ENCODE data around the gene CDCP1.

CDCP1 gene

DNA sequence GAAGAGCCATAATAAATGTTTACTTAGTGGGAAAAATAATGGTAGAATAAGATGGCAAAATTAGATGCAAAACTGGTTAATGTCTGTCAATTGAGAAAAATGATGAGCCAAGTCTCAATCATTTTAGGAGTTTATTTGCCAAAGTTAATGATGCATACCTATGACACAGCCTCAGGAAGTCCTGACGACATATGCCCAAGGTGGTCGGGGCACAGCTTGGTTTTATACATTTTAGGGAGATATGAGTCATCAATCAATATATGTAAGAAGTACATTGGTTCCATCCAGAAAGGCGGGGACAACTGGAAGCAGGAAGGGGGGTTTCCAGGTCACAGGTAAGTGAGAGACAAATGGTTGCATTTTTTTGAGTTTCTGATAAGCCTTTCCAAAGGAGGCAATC lies 88.6 kb downstream of the CDCP1 start:
- H3K4me2 ChIP-seq (ENCODE audit: low read depth, low read length, poor library complexity, severe bottlenecking), result no peak overlapping the region
- H4K20me1 ChIP-seq (ENCODE audit: low read depth, low read length), result no peaks in the 10 kb centered on the region
- no peaks in the 10 kb centered on the region for H3K9me2 ChIP-seq (replicated peaks; ENCODE audit: insufficient read depth, low read length)
- no peaks in the 10 kb centered on the region for H3F3A ChIP-seq (ENCODE audit: insufficient read depth)
- no peaks in the 10 kb centered on the region for H3K36me3 ChIP-seq (ENCODE audit: low read length)
- no peak overlapping the region for H3K9ac ChIP-seq (ENCODE audit: low read length)
- TF ChIP-seq CTCF (IDR thresholded peaks at IDR 0.05; ENCODE audit: insufficient read depth, low read length, poor library complexity, severe bottlenecking) (no peak), EZH2phosphoT487 (conservative IDR thresholded peaks at IDR 0.05; ENCODE audit: low read length) (no peak)
- H3K27ac ChIP-seq (ENCODE audit: low read depth, low read length), result no peak overlapping the region
- no peaks in the 10 kb centered on the region for H3K79me2 ChIP-seq (ENCODE audit: insufficient read depth, low read length)
- H3K4me3 ChIP-seq (ENCODE audit: insufficient read depth, low read length, poor library complexity, severe bottlenecking), result no peak overlapping the region
- no peaks in the 10 kb centered on the region for H3K9me3 ChIP-seq (ENCODE audit: insufficient read depth, low read length)
- H2AFZ ChIP-seq (ENCODE audit: low read depth, low read length, severe bottlenecking), result no peak overlapping the region
- H3K27me3 ChIP-seq (ENCODE audit: low read length), result no peaks in the 10 kb centered on the region

- no peaks in the 10 kb centered on the region for H3K79me2 ChIP-seq (ENCODE audit: insufficient read depth, low read length)
- TF ChIP-seq EZH2phosphoT487 (conservative IDR thresholded peaks at IDR 0.05; ENCODE audit: low read length) (no peak), CTCF (IDR thresholded peaks at IDR 0.05; ENCODE audit: insufficient read depth, low read length, poor library complexity, severe bottlenecking) (no peak)
- H3K9ac ChIP-seq (ENCODE audit: low read length), result no peak overlapping the region
- no peaks in the 10 kb centered on the region for H3K36me3 ChIP-seq (ENCODE audit: low read length)
- H3K9me2 ChIP-seq (replicated peaks; ENCODE audit: insufficient read depth, low read length), result no peaks in the 10 kb centered on the region
- no peak overlapping the region for H2AFZ ChIP-seq (ENCODE audit: low read depth, low read length, severe bottlenecking)
- no peaks in the 10 kb centered on the region for H3K9me3 ChIP-seq (ENCODE audit: insufficient read depth, low read length)
- no peak overlapping the region for H3K4me3 ChIP-seq (ENCODE audit: insufficient read depth, low read length, poor library complexity, severe bottlenecking)
- no peaks in the 10 kb centered on the region for H3K27me3 ChIP-seq (ENCODE audit: low read length)
- no peaks in the 10 kb centered on the region for H3F3A ChIP-seq (ENCODE audit: insufficient read depth)
- no peaks in the 10 kb centered on the region for H4K20me1 ChIP-seq (ENCODE audit: low read depth, low read length)
- no peak overlapping the region for H3K27ac ChIP-seq (ENCODE audit: low read depth, low read length)
- H3K4me2 ChIP-seq (ENCODE audit: low read depth, low read length, poor library complexity, severe bottlenecking), result no peak overlapping the region
Observed at GRCh38 chr3:45056608-45057301, 89.4 kb downstream of the CDCP1 start.

DNA sequence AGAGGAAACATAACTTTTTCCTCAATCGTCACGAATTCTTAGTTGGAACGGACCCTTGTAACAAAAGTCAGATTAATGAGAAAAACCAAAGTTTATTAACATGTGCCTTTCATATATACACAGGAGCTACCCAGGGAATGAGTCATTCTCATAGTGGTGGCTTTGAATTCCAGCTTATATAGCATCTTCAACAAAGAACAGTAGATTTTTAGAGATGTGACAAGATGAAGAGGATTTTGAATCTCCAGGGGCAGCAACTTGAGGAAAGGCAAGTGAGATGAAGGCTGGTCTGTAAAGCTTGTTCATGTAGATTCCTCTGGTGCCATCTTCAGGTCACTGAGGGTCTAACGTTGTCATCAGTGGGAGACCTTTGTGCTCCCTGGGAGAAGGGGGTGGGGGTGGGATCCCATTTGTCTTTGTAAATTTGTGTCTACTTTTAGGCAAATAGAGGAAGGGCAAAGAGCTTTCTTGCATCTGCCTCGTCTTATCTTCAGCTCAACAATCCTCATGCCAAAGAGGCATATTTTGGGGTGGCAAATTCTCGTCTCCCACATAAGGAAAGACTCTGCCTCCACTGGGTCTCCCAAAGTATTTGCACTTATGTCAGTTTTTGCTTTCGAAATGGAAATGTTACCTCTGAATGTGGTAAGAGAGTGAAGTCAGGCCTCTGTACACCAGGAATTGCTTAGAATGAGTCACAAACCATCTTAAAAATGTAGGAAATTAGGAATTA lies 90.6 kb downstream of the CDCP1 start:
- Histone ChIP-seq H3K4me2 (ENCODE audit: low read depth, low read length, poor library complexity, severe bottlenecking) (no peak overlapping the region), H2AFZ (ENCODE audit: low read depth, low read length, severe bottlenecking) (no peak overlapping the region), H3K9me2 (replicated peaks; ENCODE audit: insufficient read depth, low read length) (no peaks in the 10 kb centered on the region), H3K79me2 (ENCODE audit: insufficient read depth, low read length) (no peaks in the 10 kb centered on the region), H3F3A (ENCODE audit: insufficient read depth) (no peaks in the 10 kb centered on the region), H3K36me3 (ENCODE audit: low read length) (no peaks in the 10 kb centered on the region), H4K20me1 (ENCODE audit: low read depth, low read length) (no peaks in the 10 kb centered on the region), H3K9me3 (ENCODE audit: insufficient read depth, low read length) (no peaks in the 10 kb centered on the region), H3K4me3 (ENCODE audit: insufficient read depth, low read length, poor library complexity, severe bottlenecking) (no peak overlapping the region), H3K27me3 (ENCODE audit: low read length) (no peaks in the 10 kb centered on the region), H3K9ac (ENCODE audit: low read length) (no peak overlapping the region), H3K27ac (ENCODE audit: low read depth, low read length) (no peak overlapping the region)
- no peak for TF ChIP-seq EZH2phosphoT487 (conservative IDR thresholded peaks at IDR 0.05; ENCODE audit: low read length)
- peak; percentile 26 for TF ChIP-seq CTCF (IDR thresholded peaks at IDR 0.05; ENCODE audit: insufficient read depth, low read length, poor library complexity, severe bottlenecking)
